Testis (tissue), 2 donors: ENCODE measurements around the gene MLLT6.

Source experiments
- POLR2A ChIP-seq: fragments of 450-650 bp; IDR thresholded peaks from one replicate; pipeline ENCODE4 v1.6.1; 2017; ENCODE audit warnings: antibody characterized with exemption, mild to moderate bottlenecking, moderate library complexity
- TF ChIP-seq, protein P1 (sequence below), 3 experiments: fragments of 450-650 bp in 2 of 3; fragments of 200-600 bp in 1 of 3; sonication (generic) in 1 of 3; IDR thresholded peaks; one replicate each; pipeline ENCODE4 v1.5.1; 2016 to 2019; ENCODE audit warnings: antibody characterized with exemption in 3 of 3, mild to moderate bottlenecking in 2 of 3, moderate library complexity in 1 of 3

DNA sequence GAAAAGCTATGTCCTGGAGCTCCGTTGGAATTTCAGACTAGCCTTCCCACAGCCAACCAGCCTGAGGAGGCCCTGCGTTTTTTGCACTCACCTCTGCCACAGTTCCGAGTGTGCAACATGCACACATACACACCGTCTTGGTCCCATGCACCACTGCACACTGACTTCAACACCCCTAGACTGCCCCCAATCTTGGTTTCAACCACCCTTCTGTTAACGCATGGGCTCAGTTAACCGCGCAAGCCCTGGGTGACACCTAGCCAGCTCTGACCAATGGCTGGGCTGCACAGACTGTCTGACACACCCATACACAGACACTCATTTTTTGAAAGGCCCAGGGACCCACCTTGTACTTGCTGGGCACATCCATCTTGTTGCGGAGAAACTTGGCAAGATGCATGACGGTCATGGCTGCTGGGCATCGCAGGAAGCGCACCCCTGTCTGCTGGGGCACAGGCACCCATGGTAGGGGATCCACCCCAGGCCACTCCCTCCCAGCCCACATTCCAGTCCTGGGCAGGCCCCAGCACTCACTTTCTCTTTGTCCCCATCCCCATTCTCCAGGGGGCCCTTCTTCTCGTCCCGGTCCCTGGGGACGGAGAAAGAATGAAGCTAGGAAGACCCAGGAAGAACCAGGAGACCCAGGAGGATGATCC lies 33.1 kb downstream of the MLLT6 start:
- TF ChIP-seq POLR2A: no peak
- TF ChIP-seq, protein P1, sequence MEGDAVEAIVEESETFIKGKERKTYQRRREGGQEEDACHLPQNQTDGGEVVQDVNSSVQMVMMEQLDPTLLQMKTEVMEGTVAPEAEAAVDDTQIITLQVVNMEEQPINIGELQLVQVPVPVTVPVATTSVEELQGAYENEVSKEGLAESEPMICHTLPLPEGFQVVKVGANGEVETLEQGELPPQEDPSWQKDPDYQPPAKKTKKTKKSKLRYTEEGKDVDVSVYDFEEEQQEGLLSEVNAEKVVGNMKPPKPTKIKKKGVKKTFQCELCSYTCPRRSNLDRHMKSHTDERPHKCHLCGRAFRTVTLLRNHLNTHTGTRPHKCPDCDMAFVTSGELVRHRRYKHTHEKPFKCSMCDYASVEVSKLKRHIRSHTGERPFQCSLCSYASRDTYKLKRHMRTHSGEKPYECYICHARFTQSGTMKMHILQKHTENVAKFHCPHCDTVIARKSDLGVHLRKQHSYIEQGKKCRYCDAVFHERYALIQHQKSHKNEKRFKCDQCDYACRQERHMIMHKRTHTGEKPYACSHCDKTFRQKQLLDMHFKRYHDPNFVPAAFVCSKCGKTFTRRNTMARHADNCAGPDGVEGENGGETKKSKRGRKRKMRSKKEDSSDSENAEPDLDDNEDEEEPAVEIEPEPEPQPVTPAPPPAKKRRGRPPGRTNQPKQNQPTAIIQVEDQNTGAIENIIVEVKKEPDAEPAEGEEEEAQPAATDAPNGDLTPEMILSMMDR (IDR thresholded peaks at IDR 0.05): no peak
